IPS DF 6.9 (cell line): ENCODE measurements around the gene LRRN1.

Experiments
- DNase-seq: peaks from one replicate; pipeline ENCODE4 v3.0.0-alpha.2; 2013; ENCODE audit warnings: low read depth, low spot score
- H3K27ac ChIP-seq: one replicate; pipeline ENCODE4 v1.5.1; 2013; ENCODE audit warnings: low read length, control low read depth
- H3K27me3 ChIP-seq: 2 replicates; pipeline ENCODE4 v1.6.1; 2013; ENCODE audit warnings: mild to moderate bottlenecking, low read length; ENCODE audit not compliant: control insufficient read depth, insufficient read depth
- H3K36me3 ChIP-seq: 2 replicates; pipeline ENCODE4 v1.6.1; 2013; ENCODE audit warnings: low read length; ENCODE audit not compliant: control insufficient read depth, insufficient read depth
- H3K4me1 ChIP-seq: 2 replicates; pipeline ENCODE4 v1.6.1; 2013; ENCODE audit warnings: low read length; ENCODE audit not compliant: control insufficient read depth, insufficient read depth
- H3K4me3 ChIP-seq: 2 replicates; pipeline ENCODE4 v1.5.1; 2013; ENCODE audit warnings: mild to moderate bottlenecking, low read length
- H3K9me3 ChIP-seq: 2 replicates; pipeline ENCODE4 v1.6.1; 2013; ENCODE audit warnings: low read length, inconsistent platforms; ENCODE audit not compliant: control insufficient read depth, insufficient read depth
- WGBS: extraction: QIAGEN DNeasy Blood & Tissue Kit; methylation state at CpG from one replicate; pipeline ENCODE4 v1.1.7; 2013; ENCODE audit warnings: mixed read lengths, missing lambda C conversion rate; ENCODE audit not compliant: insufficient read length, insufficient coverage; 5-methylcytosine and 5-hydroxymethylcytosine counted together

LRRN1 gene

DNA sequence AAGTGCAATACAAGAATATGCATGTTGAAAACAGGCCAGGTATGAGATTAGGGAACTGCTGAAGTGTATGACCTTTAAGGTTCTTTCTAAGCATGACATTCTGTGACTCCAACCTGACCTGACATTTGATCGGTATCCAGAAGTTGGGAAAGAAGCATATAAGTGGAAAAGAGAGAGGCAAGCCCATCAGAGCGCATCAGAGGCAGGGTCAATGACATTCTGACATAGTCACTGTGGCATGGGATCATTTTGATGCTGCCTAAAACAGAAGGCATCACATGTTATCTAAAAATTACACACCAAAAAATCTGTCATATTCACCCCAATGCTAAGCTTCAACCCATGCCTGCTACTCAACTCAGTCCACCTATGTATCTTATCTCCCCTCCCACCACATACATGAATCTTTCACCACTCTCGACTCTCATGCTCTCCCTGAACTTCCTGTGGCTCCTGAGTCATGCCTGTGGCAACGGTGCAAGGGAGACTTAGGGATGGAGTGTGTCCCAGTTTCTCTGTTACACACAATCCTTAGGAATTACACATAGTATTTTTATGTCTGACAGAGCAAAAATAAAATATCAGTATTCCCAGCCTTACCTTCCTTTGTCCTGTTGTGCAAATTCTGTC is 20.5 kb upstream of the LRRN1 start:
- no CpG with 5 or more reads among the region's 4 CpGs for WGBS

GRCh38 chr3:3782457-3782856 is 16.8 kb upstream of the LRRN1 start:
- no CpG with 5 or more reads among the region's 7 CpGs for WGBS
- Histone ChIP-seq H3K27me3 (no peaks in the 10 kb centered on the region), H3K9me3 (no peaks in the 10 kb centered on the region), H3K27ac (no peak overlapping the region), H3K4me3 (no peak overlapping the region), H3K36me3 (no peaks in the 10 kb centered on the region), H3K4me1 (no peaks in the 10 kb centered on the region; the same call in 1 of the 2 replicates)
- no peak for DNase-seq

More for the DNA sequence above, 20.5 kb upstream of the LRRN1 start:
- Histone ChIP-seq H3K4me1 (no peaks in the 10 kb centered on the region), H3K36me3 (no peaks in the 10 kb centered on the region), H3K4me3 (no peak overlapping the region), H3K9me3 (no peaks in the 10 kb centered on the region), H3K27ac (no peak overlapping the region), H3K27me3 (no peaks in the 10 kb centered on the region)
- no peak for DNase-seq

- DNase-seq = no peak
- Histone ChIP-seq H3K4me1 (no peaks in the 10 kb centered on the region; the same call in 1 of the 2 replicates), H3K36me3 (no peaks in the 10 kb centered on the region), H3K9me3 (no peaks in the 10 kb centered on the region), H3K4me3 (no peak overlapping the region), H3K27ac (no peak overlapping the region), H3K27me3 (no peaks in the 10 kb centered on the region)
- no CpG with 5 or more reads among the region's 4 CpGs for WGBS
Observed at GRCh38 chr3:3783210-3783609, 16.0 kb upstream of the LRRN1 start.

GRCh38 chr3:3783696-3784095 is 15.5 kb upstream of the LRRN1 start:
- no CpG with 5 or more reads among the region's 5 CpGs for WGBS
- H3K27ac ChIP-seq = no peak overlapping the region
- no peak for DNase-seq
- no peaks in the 10 kb centered on the region for H3K9me3 ChIP-seq
- no peaks in the 10 kb centered on the region; the same call in 1 of the 2 replicates for H3K4me1 ChIP-seq
- no peaks in the 10 kb centered on the region for H3K36me3 ChIP-seq
- no peaks in the 10 kb centered on the region for H3K27me3 ChIP-seq
- no peak overlapping the region for H3K4me3 ChIP-seq

GRCh38 chr3:3792391-3792790 is 6.8 kb upstream of the LRRN1 start:
- WGBS = no CpG with 5 or more reads among the region's 1 CpG
- Histone ChIP-seq H3K4me1 (no peaks in the 10 kb centered on the region), H3K27me3 (no peaks in the 10 kb centered on the region), H3K36me3 (no peaks in the 10 kb centered on the region), H3K4me3 (no peak overlapping the region), H3K9me3 (no peaks in the 10 kb centered on the region), H3K27ac (no peak overlapping the region)
- no peak for DNase-seq

- no CpG with 5 or more reads among the region's 37 CpGs for WGBS
- H3K4me3 ChIP-seq = peak overlapping the region; percentile 78; the same call in 1 of the 2 replicates
- H3K27ac ChIP-seq = no peak overlapping the region
- H3K9me3 ChIP-seq = no peaks in the 10 kb centered on the region
- H3K27me3 ChIP-seq = no peaks in the 10 kb centered on the region
- no peak for DNase-seq
- peaks cover 3% of the 10 kb centered on the region; the same call in 1 of the 2 replicates for H3K36me3 ChIP-seq
- no peaks in the 10 kb centered on the region for H3K4me1 ChIP-seq
Observed at GRCh38 chr3:3798631-3799113, 559 bp upstream of the LRRN1 start.

DNA sequence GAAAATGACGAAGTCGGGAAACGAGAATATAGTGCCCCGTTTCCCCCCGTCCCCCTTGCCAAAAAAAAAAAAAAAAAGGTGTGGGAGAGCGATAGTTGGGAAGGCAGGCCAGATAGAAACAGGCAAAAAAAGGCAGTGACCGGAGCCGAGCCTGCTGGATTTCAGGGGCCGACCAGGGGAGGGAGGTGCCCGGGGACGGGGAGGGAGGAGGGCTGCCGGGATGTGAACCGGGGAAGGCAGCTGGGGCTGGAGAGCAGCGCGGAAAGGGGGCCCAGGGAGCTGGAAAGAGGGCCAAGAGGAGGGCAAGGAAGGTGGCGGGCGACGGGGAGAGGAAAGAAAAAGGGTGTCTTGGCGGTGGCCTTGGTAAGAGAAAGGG is 837 bp downstream of the LRRN1 start:
- no peaks in the 10 kb centered on the region for H3K4me1 ChIP-seq
- H3K36me3 ChIP-seq = peaks cover 3% of the 10 kb centered on the region; the same call in 1 of the 2 replicates
- H3K27me3 ChIP-seq = no peaks in the 10 kb centered on the region
- H3K27ac ChIP-seq = no peak overlapping the region
- peak overlapping the region; percentile 78 for H3K4me3 ChIP-seq
- no peaks in the 10 kb centered on the region for H3K9me3 ChIP-seq
- no CpG with 5 or more reads among the region's 19 CpGs for WGBS
- DNase-seq = no peak

GRCh38 chr3:3800685-3801493 is 1.7 kb downstream of the LRRN1 start:
- WGBS = no CpG with 5 or more reads among the region's 53 CpGs
- H3K4me1 ChIP-seq = no peaks in the 10 kb centered on the region
- H3K9me3 ChIP-seq = no peaks in the 10 kb centered on the region
- H3K36me3 ChIP-seq = peaks cover 6% of the 10 kb centered on the region; the same call in 1 of the 2 replicates
- H3K27ac ChIP-seq = no peak overlapping the region
- peak overlapping the region; percentile 78 for H3K4me3 ChIP-seq
- no peaks in the 10 kb centered on the region for H3K27me3 ChIP-seq
- DNase-seq = no peak

GRCh38 chr3:3801494-3801841 is 2.2 kb downstream of the LRRN1 start:
- DNase-seq = peak; percentile 61
- Histone ChIP-seq H3K4me3 (peak overlapping the region; percentile 78; the same call in 1 of the 2 replicates), H3K27ac (no peak overlapping the region), H3K36me3 (peaks cover 9% of the 10 kb centered on the region; the same call in 1 of the 2 replicates), H3K27me3 (no peaks in the 10 kb centered on the region), H3K4me1 (0 out of 2 replicates have a peak, but pooled peaks cover 1% of the 10 kb centered on the region), H3K9me3 (no peaks in the 10 kb centered on the region)
- no CpG with 5 or more reads among the region's 4 CpGs for WGBS

GRCh38 chr3:3802046-3802445 is 2.8 kb downstream of the LRRN1 start:
- no peak for DNase-seq
- H3K27ac ChIP-seq = peak overlapping the region; percentile 53
- WGBS = no CpG with 5 or more reads among the region's 13 CpGs

More at GRCh38 chr3:3802046-3802445, 2.8 kb downstream of the LRRN1 start:
- Histone ChIP-seq H3K4me1 (0 out of 2 replicates have a peak, but pooled peaks cover 3% of the 10 kb centered on the region), H3K27me3 (no peaks in the 10 kb centered on the region), H3K9me3 (no peaks in the 10 kb centered on the region), H3K4me3 (peak overlapping the region; percentile 65; the same call in 1 of the 2 replicates), H3K36me3 (peaks cover 9% of the 10 kb centered on the region; the same call in 1 of the 2 replicates)
